ENCODE data around the gene PAX9.

- no peak for TF ChIP-seq CTCF (IDR thresholded peaks at IDR 0.05; ENCODE audit: insufficient read depth, low read length, poor library complexity, severe bottlenecking)
- no peak for TF ChIP-seq EZH2phosphoT487 (conservative IDR thresholded peaks at IDR 0.05; ENCODE audit: low read length)
These were observed 43.8 kb upstream of the PAX9 start for GRCh38 chr14:36617824-36618223.

All from SU-DHL-6 (cell line).